Measurements from ENCODE around the gene ANK2. TPM values are rescaled to one million over a fixed set of nuclear protein-coding genes. Genes with fewer than 3 reads are reported as not detected.
"Not testable (repeated sequence)": the region's sequence is repeated elsewhere in the genome, so short reads cannot be mapped to it uniquely, and the experiment has no call there.

ANK2 gene
- polyA plus RNA-seq, 3 donors, result 63.7 to 70.2 (median 65.4) TPM

DNA sequence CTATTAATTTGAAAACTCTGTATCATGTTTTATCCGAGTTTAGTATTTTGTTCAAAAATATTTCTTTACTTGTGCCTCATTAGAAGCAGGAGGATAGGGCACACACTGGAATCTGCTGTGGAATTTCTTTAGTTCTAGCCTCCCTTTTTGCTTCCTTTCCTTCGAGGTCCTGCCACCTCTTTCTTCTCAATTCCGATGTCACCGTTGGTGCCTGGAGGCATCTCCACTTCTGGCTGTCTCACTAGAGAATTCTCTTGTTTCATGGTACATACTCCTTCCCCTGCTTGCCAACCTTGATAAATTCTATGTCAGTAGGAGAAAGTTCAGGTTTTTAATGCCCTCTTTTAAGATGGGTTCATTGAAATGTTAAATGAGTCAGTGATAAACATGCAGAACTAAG is 140.1 kb downstream of the ANK2 start:
- no peak for DNase-seq

DNA sequence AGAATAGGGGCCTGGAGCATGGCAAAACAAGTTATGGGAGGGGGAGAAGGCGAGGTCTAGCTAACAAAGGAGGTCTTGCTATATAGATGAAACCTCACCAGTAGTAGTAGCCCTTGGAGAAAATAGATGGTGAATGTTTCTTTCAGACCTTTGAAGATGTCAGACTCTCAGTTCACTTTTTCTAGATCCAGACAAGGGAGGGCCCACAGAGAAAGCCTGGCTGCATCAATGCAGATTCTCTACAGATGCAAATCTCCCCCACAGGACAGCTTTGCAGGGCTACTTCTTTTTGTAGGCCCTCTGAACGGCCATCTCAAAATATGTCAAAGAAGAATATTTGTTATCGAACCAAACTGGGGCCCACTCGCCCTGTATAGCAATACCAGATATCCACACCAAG is 159.7 kb downstream of the ANK2 start:
- no peak for DNase-seq

DNA sequence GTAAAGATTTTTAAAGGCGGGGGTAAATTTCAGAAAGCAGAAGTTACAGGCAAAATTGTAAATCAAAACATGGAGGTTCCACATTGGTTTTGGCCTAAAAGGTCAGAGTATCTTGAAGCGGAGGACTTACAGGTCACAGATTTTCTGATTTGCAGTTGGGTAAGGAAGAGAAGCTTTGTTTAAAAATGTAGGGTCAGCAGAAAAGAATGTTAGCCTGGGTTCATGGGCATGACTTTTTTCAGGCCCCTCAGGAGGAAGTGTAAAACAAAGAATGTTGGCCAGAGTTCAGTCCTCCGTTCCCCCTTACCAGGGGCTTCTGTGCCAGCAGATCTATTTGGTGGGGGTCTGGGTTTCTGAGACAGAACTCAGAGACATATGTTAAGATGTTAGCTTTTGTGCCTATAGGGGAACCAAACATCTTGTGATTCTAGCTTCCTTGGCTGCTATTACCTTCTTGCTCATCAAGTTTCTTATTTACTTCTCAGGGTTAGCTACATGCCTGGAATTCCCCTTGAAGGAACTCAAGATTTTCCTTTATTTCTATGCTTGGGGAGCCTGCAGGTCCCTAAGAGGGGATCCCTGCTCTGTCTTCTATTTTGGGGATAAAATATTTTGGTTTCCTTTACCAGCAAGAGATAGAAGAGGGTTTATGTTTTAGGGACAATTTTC is 160.3 kb downstream of the ANK2 start:
- DNase-seq, result no peak

DNA sequence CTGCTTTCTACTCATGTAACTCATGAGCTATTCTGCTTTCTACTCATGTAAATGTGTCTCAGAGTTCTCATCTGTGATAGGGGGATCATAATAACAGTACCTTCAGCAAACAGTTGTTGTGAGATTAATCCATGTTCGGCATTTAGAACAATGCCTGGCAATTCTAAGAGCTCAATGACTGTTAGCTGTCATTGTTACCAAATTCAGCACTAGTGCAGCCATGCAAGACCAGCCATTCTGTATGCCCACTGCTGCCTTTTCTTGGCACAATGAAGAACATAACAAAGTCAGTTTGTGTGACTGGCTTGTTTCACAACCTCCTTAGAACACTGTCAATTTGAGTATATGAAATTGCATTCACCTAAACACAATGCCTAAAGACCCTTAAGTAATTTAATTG is 163.2 kb downstream of the ANK2 start:
- no peak for DNase-seq

DNA sequence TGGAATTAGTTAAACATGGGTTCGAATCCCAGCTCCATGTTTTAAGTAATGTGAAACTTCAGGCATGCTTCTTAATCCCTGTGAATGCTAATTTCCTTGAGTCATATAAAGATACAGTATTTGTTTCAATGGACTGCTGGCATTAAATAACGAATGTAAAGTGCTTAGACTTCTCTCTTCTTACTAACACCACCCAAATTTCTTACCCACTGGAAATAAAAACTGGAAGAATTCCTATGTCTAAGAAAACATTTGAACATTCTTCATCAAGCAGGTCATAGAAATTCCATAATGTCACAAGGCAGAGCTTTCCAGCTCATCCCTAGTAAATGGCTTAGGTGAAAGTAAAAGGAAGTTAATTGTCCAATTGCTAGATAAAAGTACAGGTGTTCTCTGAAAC is 172.5 kb downstream of the ANK2 start:
- DNase-seq, result no peak

DNA sequence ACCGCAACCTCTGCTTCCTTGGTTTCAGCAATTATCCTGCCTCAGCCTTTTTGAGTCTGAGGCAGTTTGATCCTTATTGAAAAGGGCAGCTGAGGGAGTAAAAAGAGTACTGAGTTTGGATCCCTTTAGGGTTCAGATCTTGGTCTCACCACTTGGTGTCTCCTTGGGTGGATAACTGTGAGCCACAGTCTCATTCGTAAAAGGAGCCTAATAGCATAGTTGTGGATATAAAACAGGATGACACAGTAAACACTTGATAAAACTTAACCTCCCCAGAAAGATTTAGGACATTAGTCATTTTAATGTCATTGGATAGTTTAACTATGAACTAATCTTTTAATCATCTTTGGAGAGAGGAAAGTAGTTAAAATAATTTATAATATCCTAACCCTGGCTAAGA is 173.0 kb downstream of the ANK2 start:
- DNase-seq, result no peak

DNA sequence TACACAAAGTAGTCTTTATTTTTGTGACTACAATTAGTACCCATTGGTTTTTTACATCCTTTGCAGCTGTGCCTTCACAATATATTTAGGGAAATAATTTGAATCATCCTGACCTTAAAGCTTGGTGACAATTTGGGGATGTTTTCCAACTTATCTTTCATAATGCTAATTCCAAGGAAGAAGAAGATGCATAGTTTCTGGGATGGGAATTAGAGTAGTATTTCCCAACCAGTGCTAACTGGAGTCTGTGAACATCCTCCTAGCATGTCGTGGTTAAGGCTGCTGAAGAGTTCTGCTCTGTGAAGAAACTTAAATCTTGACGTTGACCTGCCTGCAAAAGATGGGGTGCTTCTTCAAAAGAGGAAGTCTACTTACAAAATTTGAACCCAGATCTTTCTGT is 173.5 kb downstream of the ANK2 start:
- DNase-seq, result no peak

DNA sequence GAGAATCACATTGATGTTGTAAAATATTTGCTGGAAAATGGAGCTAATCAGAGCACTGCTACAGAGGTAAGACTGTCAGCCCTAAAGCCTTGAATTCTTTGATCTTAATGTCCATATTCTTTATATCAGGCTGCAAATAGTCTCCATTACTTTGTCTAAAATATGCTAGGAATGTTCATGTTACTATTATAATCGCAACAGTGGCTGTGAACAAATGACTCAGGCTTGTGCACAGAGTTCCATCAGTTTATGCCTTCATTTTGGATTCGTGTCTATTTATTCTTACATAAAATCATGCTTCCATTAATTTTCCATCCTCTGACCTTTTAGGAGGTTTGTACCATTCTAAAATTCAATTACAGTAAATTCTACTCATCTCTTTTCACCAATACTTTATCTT is 182.7 kb downstream of the ANK2 start:
- DNase-seq, result no peak

DNA sequence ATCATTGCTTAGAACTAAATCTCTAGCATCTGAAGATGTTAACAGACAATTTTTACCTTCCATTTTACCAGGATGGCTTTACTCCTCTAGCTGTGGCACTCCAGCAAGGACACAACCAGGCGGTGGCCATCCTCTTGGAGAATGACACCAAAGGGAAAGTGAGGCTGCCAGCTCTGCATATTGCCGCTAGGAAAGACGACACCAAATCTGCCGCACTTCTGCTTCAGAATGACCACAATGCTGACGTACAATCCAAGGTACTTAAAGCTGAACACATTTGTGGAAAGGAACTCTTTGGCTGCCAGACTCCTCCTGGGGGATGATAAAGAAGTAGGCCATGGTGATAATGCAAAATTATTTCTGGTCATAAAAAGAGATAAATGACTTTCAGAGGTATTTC is 187.5 kb downstream of the ANK2 start:
- no peak for DNase-seq

DNA sequence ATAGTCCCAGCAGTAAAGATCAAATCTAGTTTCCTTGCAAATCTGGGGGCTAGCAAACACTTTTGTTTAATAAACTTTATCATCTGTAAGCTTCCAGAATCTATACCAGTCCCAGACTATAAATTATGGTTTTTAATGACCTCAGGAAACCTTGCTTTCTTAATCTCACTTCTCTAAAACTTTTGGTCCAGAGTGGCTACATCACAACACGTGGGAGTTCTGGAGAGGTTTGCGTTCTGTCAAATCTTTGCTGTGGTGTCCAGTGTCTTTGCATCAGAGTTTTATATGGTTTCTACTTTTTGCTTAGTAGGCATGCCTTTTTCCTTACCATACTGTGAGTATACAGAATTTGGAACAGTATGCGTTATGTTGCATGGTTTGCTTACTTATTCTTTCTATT is 193.9 kb downstream of the ANK2 start:
- no peak for DNase-seq

DNA sequence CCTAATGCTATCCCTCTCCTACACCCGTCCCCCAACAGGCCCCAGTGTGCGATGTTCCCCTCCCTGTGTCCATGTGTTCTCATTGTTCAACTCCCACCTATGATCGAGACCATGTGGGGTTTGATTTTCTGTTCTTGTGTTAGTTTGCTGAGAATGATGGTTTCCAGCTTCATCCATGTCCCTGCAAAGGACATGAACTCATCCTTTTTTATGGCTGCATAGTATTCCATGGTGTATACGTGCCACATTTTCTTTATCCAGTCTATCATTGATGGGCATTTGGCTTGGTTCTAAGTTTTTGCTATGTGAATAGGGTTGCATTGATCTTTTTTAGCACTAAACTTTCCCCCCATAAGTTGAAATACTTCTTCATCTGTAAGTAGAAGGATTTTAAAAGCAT is 195.3 kb downstream of the ANK2 start:
- DNase-seq, result not testable (repeated sequence)

DNA sequence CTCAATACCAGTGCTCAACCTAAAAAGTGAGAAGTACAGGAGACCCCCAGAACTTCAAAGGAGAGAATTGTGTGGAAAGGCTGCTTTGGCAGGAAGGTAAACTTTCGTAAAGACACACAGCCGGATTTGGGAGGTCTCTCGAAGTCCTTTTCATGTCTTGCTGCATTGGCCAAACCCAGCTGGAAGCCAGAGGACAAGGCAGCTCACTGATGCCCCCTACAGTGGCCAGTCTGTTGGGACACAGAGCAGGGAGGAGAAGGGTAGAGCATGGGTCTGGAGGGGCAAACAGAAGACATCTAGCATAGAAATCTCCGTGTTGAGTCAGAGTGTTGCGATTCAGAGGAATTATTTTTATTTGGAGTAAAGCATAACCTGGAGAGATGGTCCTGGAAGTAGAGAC is 198.9 kb downstream of the ANK2 start:
- DNase-seq, result no peak

DNA sequence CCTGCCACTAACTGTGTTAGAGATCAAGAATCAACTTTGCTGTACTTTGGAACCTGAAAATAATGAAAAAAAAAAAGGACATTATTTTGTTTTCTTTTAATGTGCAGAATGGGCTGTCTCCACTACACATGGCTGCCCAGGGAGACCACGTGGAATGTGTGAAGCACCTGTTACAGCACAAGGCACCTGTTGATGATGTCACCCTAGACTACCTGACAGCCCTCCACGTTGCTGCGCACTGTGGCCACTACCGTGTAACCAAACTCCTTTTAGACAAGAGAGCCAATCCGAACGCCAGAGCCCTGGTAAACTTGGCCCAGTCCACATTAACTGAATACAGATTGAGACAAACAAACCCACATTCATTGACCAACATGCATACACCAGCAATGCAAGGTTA is 206.2 kb downstream of the ANK2 start:
- no peak for DNase-seq

DNA sequence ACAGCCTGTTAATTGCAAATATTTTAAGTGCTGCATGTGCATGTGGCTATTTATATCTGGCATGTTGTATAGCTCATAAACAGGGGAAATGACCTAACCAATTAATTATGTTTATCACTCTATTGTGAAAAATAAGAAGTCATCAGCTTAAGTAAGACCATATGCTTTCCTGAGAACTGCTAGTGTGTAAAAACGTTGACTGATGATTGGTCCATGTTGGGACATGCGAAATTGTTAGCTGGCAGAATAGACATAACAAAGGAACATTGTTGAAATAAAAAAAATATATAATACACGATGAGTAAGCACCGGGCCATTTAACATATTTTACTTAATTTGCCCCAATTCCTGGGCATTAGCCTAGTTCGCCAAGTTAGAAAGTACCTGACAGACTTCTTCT is 207.5 kb downstream of the ANK2 start:
- no peak for DNase-seq

DNA sequence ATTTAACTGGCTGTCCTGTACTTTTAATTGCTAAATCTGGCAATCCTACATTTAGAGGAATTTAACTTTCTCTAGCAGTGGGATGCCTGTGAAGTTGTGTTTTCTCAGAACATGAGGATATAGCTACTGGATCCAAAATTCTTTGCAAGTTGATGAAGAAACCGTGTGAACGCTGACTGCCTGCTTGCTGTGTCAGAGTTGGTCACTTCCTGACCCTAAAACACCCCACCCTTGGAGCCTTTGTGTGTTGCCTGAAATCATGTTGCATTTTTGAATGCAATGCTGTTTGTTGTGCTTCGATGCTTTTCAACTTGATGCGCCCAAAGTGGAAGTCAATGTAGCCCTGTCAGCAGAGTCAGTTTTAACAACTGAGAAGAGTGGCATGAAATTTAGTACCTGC is 211.2 kb downstream of the ANK2 start:
- DNase-seq, result no peak

DNA sequence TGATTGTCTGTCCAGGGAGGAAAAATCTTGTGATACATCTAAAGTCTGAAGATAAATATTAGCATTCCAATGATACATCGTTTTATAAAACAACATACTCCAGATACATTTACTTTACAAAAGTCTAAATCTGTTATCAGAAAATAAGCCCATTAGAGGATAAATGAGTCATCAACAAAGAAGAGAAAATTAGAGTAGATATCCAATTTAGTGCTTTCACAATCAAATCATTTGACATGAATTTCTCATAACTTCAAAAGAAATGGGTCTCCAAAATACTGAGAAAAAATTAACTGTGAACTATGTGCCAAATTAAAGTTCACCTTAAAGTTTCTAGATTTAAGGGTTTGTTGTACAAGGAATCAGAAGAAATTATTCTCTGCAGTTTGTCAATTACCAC is 213.8 kb downstream of the ANK2 start:
- no peak for DNase-seq

DNA sequence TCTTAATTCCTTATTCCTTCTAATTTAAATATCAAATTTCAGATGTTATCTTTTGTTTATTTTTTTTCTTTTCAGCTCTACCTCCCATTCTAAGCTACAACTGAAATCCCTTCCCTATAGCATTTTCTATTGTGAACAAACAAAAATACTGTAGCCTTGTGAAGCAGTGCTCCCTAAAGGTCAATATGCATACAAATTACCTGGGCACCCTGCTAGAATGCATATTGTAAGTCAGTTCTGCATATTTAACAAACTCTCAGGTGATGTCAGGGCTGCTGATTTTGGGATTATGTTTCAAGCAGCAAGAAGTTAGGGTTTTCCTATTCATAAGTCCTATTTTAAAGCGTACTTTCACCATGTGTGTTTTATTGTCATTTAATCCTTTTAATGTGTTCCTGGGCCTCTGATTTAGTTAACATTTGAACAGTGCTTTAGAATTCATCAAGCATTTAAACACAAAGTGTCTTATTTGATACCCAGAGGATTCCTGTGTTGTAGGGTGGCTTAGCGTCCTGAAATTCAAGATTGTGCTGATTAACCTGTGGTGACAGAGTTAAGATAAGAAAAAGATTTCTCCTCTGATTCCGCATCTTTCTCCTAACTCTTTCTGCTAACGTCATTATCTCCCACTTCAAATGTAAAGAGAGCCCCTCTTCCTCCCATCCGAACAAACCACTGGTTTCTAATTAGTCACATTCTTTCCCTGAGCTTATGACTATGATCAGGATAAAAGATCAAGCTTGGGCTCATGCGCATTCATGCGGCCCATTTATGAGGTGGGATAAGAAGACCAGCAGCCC is 221.3 kb downstream of the ANK2 start:
- DNase-seq, result no peak

DNA sequence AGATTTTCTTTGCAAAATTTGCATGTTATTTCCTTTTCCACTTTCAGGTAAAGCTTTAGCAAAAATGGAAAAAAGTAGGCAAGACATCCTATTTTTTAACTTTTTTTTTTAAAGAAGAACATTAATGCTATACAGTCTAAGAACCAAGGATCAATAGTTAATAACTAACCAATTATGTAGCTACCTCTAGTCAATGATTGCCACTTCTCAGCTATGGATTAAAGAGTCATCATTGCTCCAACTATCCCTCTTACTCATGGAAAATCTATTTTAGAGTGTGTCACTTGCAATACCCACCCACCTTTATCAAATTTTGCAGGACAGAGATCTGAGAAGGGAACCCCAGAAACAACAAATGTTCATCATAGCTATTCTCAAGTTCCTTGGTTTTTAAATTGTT is 223.1 kb downstream of the ANK2 start:
- DNase-seq, result no peak

DNA sequence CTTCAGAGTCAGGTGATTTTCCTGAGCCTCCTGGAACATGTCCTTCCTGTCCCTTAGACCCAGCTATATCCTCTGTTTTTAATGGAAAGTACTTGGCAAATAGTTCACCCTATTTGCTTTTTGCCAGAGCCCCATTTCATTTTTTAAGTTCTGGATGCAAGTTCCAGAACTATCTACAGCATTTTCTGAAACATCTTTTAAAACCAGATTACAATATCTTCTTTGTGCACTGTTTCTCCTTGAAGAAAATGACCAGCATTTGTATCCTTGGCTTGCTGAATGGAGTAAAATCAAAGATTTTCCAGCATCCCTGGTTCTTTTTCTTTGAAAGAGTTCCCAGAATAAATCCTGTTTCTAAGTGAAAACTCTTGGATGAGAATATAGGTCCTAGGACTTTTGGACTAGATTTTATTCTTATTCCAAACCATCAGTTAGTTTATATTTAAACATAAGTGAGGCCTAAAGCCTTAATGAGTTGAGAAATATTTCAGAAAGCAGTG is 224.3 kb downstream of the ANK2 start:
- no peak for DNase-seq

DNA sequence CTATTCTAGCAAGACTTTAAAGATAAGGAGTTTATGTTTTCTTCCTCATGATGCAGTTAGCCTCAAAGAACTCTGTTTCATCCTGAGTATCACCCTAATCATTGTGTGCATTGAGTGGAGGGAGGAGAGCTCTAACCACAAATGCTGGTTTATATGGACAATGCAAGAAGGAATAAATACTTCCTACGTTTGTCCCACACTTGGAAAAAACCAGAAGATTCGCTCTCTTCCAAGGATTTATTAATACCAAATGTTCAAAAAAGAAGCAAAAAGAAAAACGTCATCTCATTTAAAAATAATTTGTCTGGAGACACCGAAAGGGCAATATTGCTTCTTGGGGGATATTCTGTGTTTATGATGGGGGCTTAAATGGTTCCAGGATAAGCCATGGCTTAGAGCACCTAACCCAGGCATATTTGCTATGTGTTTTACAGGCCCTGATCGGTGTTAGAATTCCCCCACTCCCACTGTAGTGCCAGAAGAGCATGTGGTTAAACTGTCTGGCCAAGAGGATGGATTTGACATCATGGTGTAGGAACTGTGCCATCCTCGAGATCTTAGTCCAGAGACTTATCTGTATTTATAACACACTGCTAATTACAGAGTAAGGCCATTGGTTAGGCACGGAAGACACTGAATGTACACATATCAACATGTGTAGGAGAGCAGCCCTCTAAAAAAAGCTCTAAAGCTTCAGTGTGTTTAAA is 227.2 kb downstream of the ANK2 start:
- no peak for DNase-seq

DNA sequence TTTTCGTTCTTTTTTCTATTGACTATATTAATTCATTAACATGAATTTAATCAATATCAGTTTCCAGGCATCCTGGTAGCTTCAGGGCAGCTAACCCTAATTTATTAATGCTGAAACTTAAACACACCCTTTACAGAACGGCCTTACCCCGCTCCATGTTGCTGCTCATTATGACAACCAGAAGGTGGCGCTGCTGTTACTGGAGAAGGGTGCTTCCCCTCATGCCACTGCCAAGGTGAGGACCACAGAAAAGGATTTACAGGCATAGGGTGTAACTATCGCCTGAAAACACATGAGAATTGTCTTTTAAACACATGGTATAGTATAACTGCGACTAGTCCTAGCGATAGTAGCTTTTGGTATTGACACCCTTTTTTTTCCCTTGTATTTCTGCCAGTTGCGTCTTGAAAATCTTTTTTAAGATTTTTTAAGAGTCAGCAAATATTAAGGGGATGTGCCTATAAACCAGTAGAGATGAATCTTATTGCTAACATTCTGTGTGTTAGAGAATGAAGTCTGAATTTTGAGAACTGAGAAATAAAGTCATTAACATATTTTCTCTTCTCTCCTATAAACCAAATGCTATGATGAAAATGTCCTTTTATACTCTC is 229.0 kb downstream of the ANK2 start:
- peak; percentile 73 for DNase-seq

DNA sequence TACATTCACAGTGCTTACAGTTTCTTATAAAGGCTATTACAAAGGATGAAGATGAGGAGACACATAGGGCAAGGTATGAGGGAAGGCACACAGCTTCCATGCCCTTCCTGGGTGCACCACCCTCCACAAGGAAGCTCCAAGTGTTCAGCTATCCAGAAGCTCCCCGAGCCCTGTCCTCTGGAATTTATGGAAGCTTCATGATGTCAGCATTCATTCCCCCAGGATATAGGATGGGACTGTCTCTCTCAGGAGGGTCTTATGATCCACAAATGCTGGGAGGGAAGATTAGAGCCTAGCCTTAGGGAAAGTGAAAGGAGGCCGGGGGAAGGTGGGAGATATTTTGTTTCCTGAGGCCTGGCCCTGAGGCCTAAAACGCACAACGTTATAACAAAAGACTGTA is 236.0 kb downstream of the ANK2 start:
- DNase-seq, result no peak

DNA sequence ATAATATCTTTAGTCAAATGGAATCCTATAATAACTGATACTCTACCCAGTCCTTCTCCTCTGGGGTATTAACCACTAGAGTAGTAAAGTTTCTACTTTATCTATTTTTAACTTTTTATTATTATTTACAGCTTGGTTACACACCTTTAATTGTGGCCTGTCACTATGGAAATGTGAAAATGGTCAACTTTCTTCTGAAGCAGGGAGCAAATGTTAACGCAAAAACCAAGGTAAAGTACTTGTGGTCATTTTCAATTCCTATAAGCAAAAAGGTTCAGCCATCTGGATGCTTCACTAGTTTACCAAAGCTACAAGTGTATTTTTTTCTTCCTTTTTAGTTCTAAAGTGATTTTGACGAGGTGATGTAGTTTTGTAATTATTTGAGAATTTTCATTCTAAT is 238.8 kb downstream of the ANK2 start:
- no peak for DNase-seq

Measured in renal pelvis (tissue), 4 donors.